ENCODE measurements around the gene TGFB2. TPM values are rescaled to one million over a fixed set of nuclear protein-coding genes. Genes with fewer than 3 reads are reported as not detected.

Gene TGFB2
- polyA plus RNA-seq, 1 donor = 4.9 TPM

DNA sequence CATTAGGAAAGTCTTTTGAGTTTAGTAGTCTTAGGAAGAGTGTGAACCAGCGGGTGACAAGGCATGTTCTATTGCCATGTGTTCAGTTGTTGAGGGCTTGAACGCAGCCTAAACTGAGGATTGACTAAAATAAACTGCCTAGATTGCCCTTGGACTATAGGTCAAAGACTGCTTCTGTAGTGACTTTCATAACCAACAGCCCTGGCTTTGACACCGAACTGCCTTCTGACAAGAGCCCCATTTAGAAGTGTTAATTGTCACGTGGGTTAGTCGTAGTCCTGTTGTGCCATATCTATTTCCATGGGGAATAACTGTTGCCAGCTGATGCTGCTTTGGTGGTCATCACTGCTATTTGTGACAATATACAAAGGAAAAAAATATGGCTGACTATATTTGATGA is 90.4 kb downstream of the TGFB2 start:
- Histone ChIP-seq H3K36me3 (ENCODE audit: control insufficient read depth, insufficient read depth, low read length) (no peaks in the 10 kb centered on the region), H3K27ac (ENCODE audit: low read length) (no peak overlapping the region), H3K9me3 (ENCODE audit: control insufficient read depth, low read depth, low read length) (no peaks in the 10 kb centered on the region), H3K4me3 (ENCODE audit: low read length) (no peak overlapping the region), H3K27me3 (ENCODE audit: control insufficient read depth, insufficient read depth, low read length) (no peaks in the 10 kb centered on the region), H3K4me1 (ENCODE audit: control insufficient read depth, insufficient read depth, low read length) (no peaks in the 10 kb centered on the region)
- no CpG with 5 or more reads among the region's 5 CpGs for WGBS (ENCODE audit: insufficient coverage, low lambda C conversion rate)
- DNase-seq = no peak

DNA sequence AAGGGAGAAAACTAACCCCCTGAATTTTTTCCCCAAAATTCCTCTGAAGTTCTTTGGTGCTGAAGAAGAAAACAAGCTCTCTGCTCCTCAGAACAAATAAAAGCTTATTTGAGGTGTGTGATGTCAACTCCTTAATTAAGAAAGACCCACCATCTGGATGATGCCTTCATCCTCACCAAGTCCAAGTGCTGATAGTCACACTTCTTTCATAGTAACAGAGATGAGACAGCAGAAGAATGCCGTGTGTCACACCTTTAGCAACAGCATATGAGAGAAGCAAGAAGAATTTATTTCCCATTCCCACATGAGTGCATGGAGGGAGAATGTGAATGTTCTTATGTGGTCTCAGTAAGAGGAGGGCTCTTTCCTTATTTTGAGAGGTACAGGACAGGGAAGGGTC is 91.2 kb downstream of the TGFB2 start:
- no peaks in the 10 kb centered on the region for H3K36me3 ChIP-seq (ENCODE audit: control insufficient read depth, insufficient read depth, low read length)
- no peak overlapping the region for H3K4me3 ChIP-seq (ENCODE audit: low read length)
- no peaks in the 10 kb centered on the region for H3K27me3 ChIP-seq (ENCODE audit: control insufficient read depth, insufficient read depth, low read length)
- WGBS (ENCODE audit: insufficient coverage, low lambda C conversion rate) = no CpG with 5 or more reads among the region's 1 CpG
- no peaks in the 10 kb centered on the region for H3K9me3 ChIP-seq (ENCODE audit: control insufficient read depth, low read depth, low read length)
- H3K4me1 ChIP-seq (ENCODE audit: control insufficient read depth, insufficient read depth, low read length) = no peaks in the 10 kb centered on the region
- H3K27ac ChIP-seq (ENCODE audit: low read length) = no peak overlapping the region
- DNase-seq = no peak

GRCh38 chr1:218436997-218437396 is 91.9 kb downstream of the TGFB2 start:
- DNase-seq = no peak
- no peak overlapping the region for H3K4me3 ChIP-seq (ENCODE audit: low read length)
- no peaks in the 10 kb centered on the region for H3K36me3 ChIP-seq (ENCODE audit: control insufficient read depth, insufficient read depth, low read length)
- H3K4me1 ChIP-seq (ENCODE audit: control insufficient read depth, insufficient read depth, low read length) = no peaks in the 10 kb centered on the region
- no CpG with 5 or more reads among the region's 1 CpG for WGBS (ENCODE audit: insufficient coverage, low lambda C conversion rate)
- H3K27me3 ChIP-seq (ENCODE audit: control insufficient read depth, insufficient read depth, low read length) = no peaks in the 10 kb centered on the region
- no peaks in the 10 kb centered on the region for H3K9me3 ChIP-seq (ENCODE audit: control insufficient read depth, low read depth, low read length)
- H3K27ac ChIP-seq (ENCODE audit: low read length) = no peak overlapping the region

GRCh38 chr1:218439541-218440295 is 94.6 kb downstream of the TGFB2 start:
- no peak overlapping the region for H3K27ac ChIP-seq (ENCODE audit: low read length)

DNA sequence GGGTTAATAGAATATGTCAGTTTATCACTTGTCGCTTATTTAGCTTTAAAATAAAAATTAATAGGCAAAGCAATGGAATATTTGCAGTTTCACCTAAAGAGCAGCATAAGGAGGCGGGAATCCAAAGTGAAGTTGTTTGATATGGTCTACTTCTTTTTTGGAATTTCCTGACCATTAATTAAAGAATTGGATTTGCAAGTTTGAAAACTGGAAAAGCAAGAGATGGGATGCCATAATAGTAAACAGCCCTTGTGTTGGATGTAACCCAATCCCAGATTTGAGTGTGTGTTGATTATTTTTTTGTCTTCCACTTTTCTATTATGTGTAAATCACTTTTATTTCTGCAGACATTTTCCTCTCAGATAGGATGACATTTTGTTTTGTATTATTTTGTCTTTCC is 98.1 kb downstream of the TGFB2 start:
- Histone ChIP-seq H3K9me3 (ENCODE audit: control insufficient read depth, low read depth, low read length) (no peaks in the 10 kb centered on the region), H3K27ac (ENCODE audit: low read length) (no peak overlapping the region), H3K27me3 (ENCODE audit: control insufficient read depth, insufficient read depth, low read length) (no peaks in the 10 kb centered on the region), H3K36me3 (ENCODE audit: control insufficient read depth, insufficient read depth, low read length) (no peaks in the 10 kb centered on the region), H3K4me1 (ENCODE audit: control insufficient read depth, insufficient read depth, low read length) (no peaks in the 10 kb centered on the region), H3K4me3 (ENCODE audit: low read length) (no peak overlapping the region)
- 100% methylated on average over 1 of the region's 2 CpGs for WGBS (ENCODE audit: insufficient coverage, low lambda C conversion rate)
- DNase-seq = no peak

More at GRCh38 chr1:218439541-218440295, 94.6 kb downstream of the TGFB2 start:
- no peak for DNase-seq
- Histone ChIP-seq H3K36me3 (ENCODE audit: control insufficient read depth, insufficient read depth, low read length) (no peaks in the 10 kb centered on the region), H3K4me1 (ENCODE audit: control insufficient read depth, insufficient read depth, low read length) (no peaks in the 10 kb centered on the region), H3K9me3 (ENCODE audit: control insufficient read depth, low read depth, low read length) (no peaks in the 10 kb centered on the region), H3K4me3 (ENCODE audit: low read length) (no peak overlapping the region), H3K27me3 (ENCODE audit: control insufficient read depth, insufficient read depth, low read length) (no peaks in the 10 kb centered on the region)
- no CpG with 5 or more reads among the region's 9 CpGs for WGBS (ENCODE audit: insufficient coverage, low lambda C conversion rate)

- no CpG with 5 or more reads among the region's 5 CpGs for WGBS (ENCODE audit: insufficient coverage, low lambda C conversion rate)
- no peaks in the 10 kb centered on the region for H3K4me1 ChIP-seq (ENCODE audit: control insufficient read depth, insufficient read depth, low read length)
Measured at GRCh38 chr1:218444173-218444572, 99.0 kb downstream of the TGFB2 start.

GRCh38 chr1:218444588-218444987 is 99.5 kb downstream of the TGFB2 start:
- H3K9me3 ChIP-seq (ENCODE audit: control insufficient read depth, low read depth, low read length) = no peaks in the 10 kb centered on the region
- no peaks in the 10 kb centered on the region for H3K36me3 ChIP-seq (ENCODE audit: control insufficient read depth, insufficient read depth, low read length)
- H3K27ac ChIP-seq (ENCODE audit: low read length) = no peak overlapping the region
- H3K4me1 ChIP-seq (ENCODE audit: control insufficient read depth, insufficient read depth, low read length) = no peaks in the 10 kb centered on the region
- H3K4me3 ChIP-seq (ENCODE audit: low read length) = no peak overlapping the region
- DNase-seq = no peak
- WGBS (ENCODE audit: insufficient coverage, low lambda C conversion rate) = no CpG with 5 or more reads among the region's 1 CpG
- H3K27me3 ChIP-seq (ENCODE audit: control insufficient read depth, insufficient read depth, low read length) = no peaks in the 10 kb centered on the region

More at GRCh38 chr1:218444173-218444572, 99.0 kb downstream of the TGFB2 start:
- no peak for DNase-seq
- Histone ChIP-seq H3K27me3 (ENCODE audit: control insufficient read depth, insufficient read depth, low read length) (no peaks in the 10 kb centered on the region), H3K36me3 (ENCODE audit: control insufficient read depth, insufficient read depth, low read length) (no peaks in the 10 kb centered on the region), H3K4me3 (ENCODE audit: low read length) (no peak overlapping the region), H3K27ac (ENCODE audit: low read length) (no peak overlapping the region), H3K9me3 (ENCODE audit: control insufficient read depth, low read depth, low read length) (no peaks in the 10 kb centered on the region)

DNA sequence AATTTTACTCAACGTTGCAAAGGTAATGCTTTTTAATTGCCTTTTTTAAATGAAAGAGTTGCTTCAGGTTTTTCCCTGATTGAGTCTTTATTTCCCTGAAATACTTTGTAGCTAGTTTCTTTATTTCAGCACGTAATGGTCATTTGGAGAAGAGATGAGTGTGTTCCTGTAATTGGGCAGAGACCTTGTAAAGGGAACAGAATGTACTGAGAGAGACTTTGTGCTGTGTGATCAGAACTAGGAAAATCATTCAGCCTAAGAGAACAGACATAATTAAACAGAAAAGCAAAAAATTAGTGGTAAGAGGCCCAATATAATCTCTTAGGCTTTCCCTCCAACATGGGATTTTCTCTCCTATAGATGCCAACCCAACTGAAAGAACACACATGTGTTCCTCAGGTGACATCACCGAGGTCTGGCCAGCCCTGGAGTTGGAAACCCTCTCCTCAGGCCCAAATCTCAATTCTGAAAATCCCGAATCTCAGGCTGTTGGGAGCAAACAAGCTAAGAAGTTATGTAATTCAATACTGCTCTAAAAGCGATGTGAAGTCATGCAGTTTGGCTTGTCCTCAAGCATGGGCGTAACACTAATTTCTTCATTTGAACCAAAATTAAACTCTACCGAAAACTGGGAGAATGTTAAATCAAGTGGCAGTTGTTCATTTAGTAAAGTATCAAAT is 102.0 kb downstream of the TGFB2 start:
- Histone ChIP-seq H3K27me3 (ENCODE audit: control insufficient read depth, insufficient read depth, low read length) (no peaks in the 10 kb centered on the region), H3K9me3 (ENCODE audit: control insufficient read depth, low read depth, low read length) (no peaks in the 10 kb centered on the region), H3K4me1 (ENCODE audit: control insufficient read depth, insufficient read depth, low read length) (no peaks in the 10 kb centered on the region), H3K4me3 (ENCODE audit: low read length) (no peak overlapping the region), H3K36me3 (ENCODE audit: control insufficient read depth, insufficient read depth, low read length) (no peaks in the 10 kb centered on the region), H3K27ac (ENCODE audit: low read length) (no peak overlapping the region)
- DNase-seq = no peak
- WGBS (ENCODE audit: insufficient coverage, low lambda C conversion rate) = 87% methylated on average over 3 of the region's 7 CpGs

- Histone ChIP-seq H3K27me3 (ENCODE audit: control insufficient read depth, insufficient read depth, low read length) (no peaks in the 10 kb centered on the region), H3K4me3 (ENCODE audit: low read length) (no peak overlapping the region), H3K36me3 (ENCODE audit: control insufficient read depth, insufficient read depth, low read length) (no peaks in the 10 kb centered on the region), H3K4me1 (ENCODE audit: control insufficient read depth, insufficient read depth, low read length) (no peaks in the 10 kb centered on the region), H3K27ac (ENCODE audit: low read length) (no peak overlapping the region), H3K9me3 (ENCODE audit: control insufficient read depth, low read depth, low read length) (no peaks in the 10 kb centered on the region)
- 100% methylated on average over 1 of the region's 3 CpGs for WGBS (ENCODE audit: insufficient coverage, low lambda C conversion rate)
- no peak for DNase-seq
Measured at GRCh38 chr1:218451415-218451814, 106.3 kb downstream of the TGFB2 start.

DNA sequence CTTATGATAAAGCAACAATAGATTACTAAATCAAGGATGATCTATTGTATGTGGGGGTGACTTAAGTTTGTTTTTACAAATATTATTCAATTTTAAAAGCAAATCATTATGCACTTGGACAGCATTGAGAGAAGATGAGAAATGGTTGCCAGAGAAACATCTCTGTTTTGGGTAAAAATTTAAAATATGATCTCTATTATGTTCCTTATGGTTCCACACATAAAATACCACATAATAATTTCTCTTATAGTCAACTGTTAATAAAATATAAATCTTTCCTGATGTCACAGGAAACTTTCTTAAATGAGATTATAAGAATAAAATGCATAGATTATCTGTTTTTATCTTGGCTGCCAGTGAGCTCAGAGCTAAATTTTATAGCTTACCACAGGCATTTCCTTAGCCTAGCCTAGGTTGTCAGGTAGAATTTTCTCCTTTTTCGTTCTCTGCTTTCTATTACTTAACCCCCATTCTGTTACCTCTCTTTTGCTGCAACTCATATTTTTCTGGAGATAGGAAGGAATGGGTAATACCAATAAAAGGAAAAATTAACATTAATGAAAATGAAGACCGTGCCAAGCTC is 109.7 kb downstream of the TGFB2 start:
- Histone ChIP-seq H3K4me3 (ENCODE audit: low read length) (no peak overlapping the region), H3K27me3 (ENCODE audit: control insufficient read depth, insufficient read depth, low read length) (no peaks in the 10 kb centered on the region), H3K27ac (ENCODE audit: low read length) (no peak overlapping the region), H3K36me3 (ENCODE audit: control insufficient read depth, insufficient read depth, low read length) (no peaks in the 10 kb centered on the region), H3K4me1 (ENCODE audit: control insufficient read depth, insufficient read depth, low read length) (no peaks in the 10 kb centered on the region), H3K9me3 (ENCODE audit: control insufficient read depth, low read depth, low read length) (no peaks in the 10 kb centered on the region)
- 100% methylated on average over 2 of the region's 2 CpGs for WGBS (ENCODE audit: insufficient coverage, low lambda C conversion rate)
- DNase-seq = no peak
